ENCODE measurements around the gene PACSIN2. TPM values are rescaled to one million over a fixed set of nuclear protein-coding genes. Genes with fewer than 3 reads are reported as not detected.

Gene PACSIN2
- total RNA-seq, 1 experiment from 2014 or later: 103 TPM

- no peaks in the 10 kb centered on the region for H3K27me3 ChIP-seq (ENCODE audit: insufficient read depth, low read depth)
- POLR2A ChIA-PET (ENCODE audit: unreplicated experiment): interaction anchor here (0.6 kb wide), 1 partner anchor 64 kb away, joined by 3 read pairs; the partner anchor contains the start of gene PACSIN2
- no peaks in the 10 kb centered on the region for H3K9me3 ChIP-seq (ENCODE audit: insufficient read depth, low read depth)
- H3K4me2 ChIP-seq: no peak overlapping the region
- intact Hi-C loops (cut with micrococcal nuclease; ENCODE audit: unreplicated experiment): no loop called here
- no peak overlapping the region for H2AFZ ChIP-seq
- BruUV-seq (replicated peaks): no TSS peak
- no peak overlapping the region for H3K27ac ChIP-seq
- peaks cover 50% of the 10 kb centered on the region for H3F3A ChIP-seq (ENCODE audit: insufficient read depth, low read depth)
- H3K36me3 ChIP-seq (ENCODE audit: low read depth): 0 out of 2 replicates have a peak, but pooled peaks cover 9% of the 10 kb centered on the region
- H3K9me2 ChIP-seq (ENCODE audit: insufficient read depth): no peaks in the 10 kb centered on the region
- no peak for DNase-seq
- no peak overlapping the region for H3K4me3 ChIP-seq
- peaks cover 54% of the 10 kb centered on the region for H3K4me1 ChIP-seq (replicated peaks; ENCODE audit: insufficient read depth)
- CTCF ChIA-PET: no interaction called here
- no peaks in the 10 kb centered on the region for H4K20me1 ChIP-seq (ENCODE audit: insufficient read depth)
- TF ChIP-seq EZH2 (IDR thresholded peaks at IDR 0.05; ENCODE audit: low read depth): no peak
- TF ChIP-seq CTCF (conservative IDR thresholded peaks at IDR 0.05): no peak
- H3K79me2 ChIP-seq (ENCODE audit: low read depth): peaks cover 90% of the 10 kb centered on the region
Measured at GRCh38 chr22:42950281-42950680, 64.7 kb downstream of the PACSIN2 start.

GRCh38 chr22:42949159-42949558 is 65.8 kb downstream of the PACSIN2 start:
- peak overlapping the region; percentile 91 for H3K27ac ChIP-seq
- H4K20me1 ChIP-seq (ENCODE audit: insufficient read depth): no peaks in the 10 kb centered on the region
- H3K4me3 ChIP-seq: no peak overlapping the region
- peaks cover 14% of the 10 kb centered on the region; the same call in 1 of the 2 replicates for H3K36me3 ChIP-seq (ENCODE audit: low read depth)
- no peak overlapping the region for H2AFZ ChIP-seq
- H3K79me2 ChIP-seq (ENCODE audit: low read depth): peaks cover 90% of the 10 kb centered on the region
- no peak for TF ChIP-seq EZH2 (IDR thresholded peaks at IDR 0.05; ENCODE audit: low read depth)
- TF ChIP-seq CTCF (conservative IDR thresholded peaks at IDR 0.05): no peak
- no peaks in the 10 kb centered on the region for H3K9me3 ChIP-seq (ENCODE audit: insufficient read depth, low read depth)
- no TSS peak for BruUV-seq (replicated peaks)
- POLR2A ChIA-PET (ENCODE audit: unreplicated experiment): no interaction called here
- peaks cover 59% of the 10 kb centered on the region for H3K4me1 ChIP-seq (replicated peaks; ENCODE audit: insufficient read depth)
- CTCF ChIA-PET: no interaction called here
- peaks cover 51% of the 10 kb centered on the region for H3F3A ChIP-seq (ENCODE audit: insufficient read depth, low read depth)
- DNase-seq: peak in 1 of 2 experiments; percentile 53
- no peaks in the 10 kb centered on the region for H3K9me2 ChIP-seq (ENCODE audit: insufficient read depth)
- no peaks in the 10 kb centered on the region for H3K27me3 ChIP-seq (ENCODE audit: insufficient read depth, low read depth)
- intact Hi-C loops (cut with micrococcal nuclease; ENCODE audit: unreplicated experiment): loop anchor here (5.0 kb wide), 1 partner anchor 63 kb away; no protein-coding TSS in a partner anchor
- H3K4me2 ChIP-seq: peak overlapping the region; percentile 72

- Histone ChIP-seq H3K4me3 (peak overlapping the region; percentile 13; the same call in 1 of the 2 replicates), H3K9me2 (ENCODE audit: insufficient read depth) (no peaks in the 10 kb centered on the region), H3K27me3 (ENCODE audit: insufficient read depth, low read depth) (no peaks in the 10 kb centered on the region), H3K79me2 (ENCODE audit: low read depth) (peaks cover 90% of the 10 kb centered on the region), H2AFZ (no peak overlapping the region), H4K20me1 (ENCODE audit: insufficient read depth) (no peaks in the 10 kb centered on the region), H3F3A (ENCODE audit: insufficient read depth, low read depth) (peaks cover 59% of the 10 kb centered on the region), H3K27ac (peak overlapping the region; percentile 91), H3K4me2 (peak overlapping the region; percentile 72), H3K9me3 (ENCODE audit: insufficient read depth, low read depth) (no peaks in the 10 kb centered on the region), H3K36me3 (ENCODE audit: low read depth) (peaks cover 21% of the 10 kb centered on the region; the same call in 1 of the 2 replicates), H3K4me1 (replicated peaks; ENCODE audit: insufficient read depth) (peaks cover 59% of the 10 kb centered on the region)
- peak in 1 of 2 experiments; percentile 63 for DNase-seq
- intact Hi-C loops (cut with micrococcal nuclease; ENCODE audit: unreplicated experiment): loop anchor here (5.0 kb wide), 1 partner anchor 64 kb away; no protein-coding TSS in a partner anchor
- no peak for TF ChIP-seq EZH2 (IDR thresholded peaks at IDR 0.05; ENCODE audit: low read depth)
- no peak for TF ChIP-seq CTCF (conservative IDR thresholded peaks at IDR 0.05)
- BruUV-seq (replicated peaks): no TSS peak
- POLR2A ChIA-PET (ENCODE audit: unreplicated experiment): interaction anchor here (0.5 kb wide), 1 partner anchor 67 kb away, joined by 17 read pairs; the partner anchor contains the start of gene PACSIN2
- CTCF ChIA-PET: interaction anchor here (0.9 to 1.3 kb wide), 2 partner anchors 86 to 109 kb away, joined by 4 to 5 read pairs; no protein-coding TSS in a partner anchor
Measured at GRCh38 chr22:42948294-42948693, 66.7 kb downstream of the PACSIN2 start.
